ENCODE measurements around the gene GCC2. TPM values are rescaled to one million over a fixed set of nuclear protein-coding genes. Genes with fewer than 3 reads are reported as not detected.

The GCC2 gene
- total and polyA plus RNA-seq, 9 of the 15 experiments (the other 6 are each of a cell fraction or from before 2014, with no cell fraction given): 11.4 to 35.7 (median 19.9) TPM

DNA sequence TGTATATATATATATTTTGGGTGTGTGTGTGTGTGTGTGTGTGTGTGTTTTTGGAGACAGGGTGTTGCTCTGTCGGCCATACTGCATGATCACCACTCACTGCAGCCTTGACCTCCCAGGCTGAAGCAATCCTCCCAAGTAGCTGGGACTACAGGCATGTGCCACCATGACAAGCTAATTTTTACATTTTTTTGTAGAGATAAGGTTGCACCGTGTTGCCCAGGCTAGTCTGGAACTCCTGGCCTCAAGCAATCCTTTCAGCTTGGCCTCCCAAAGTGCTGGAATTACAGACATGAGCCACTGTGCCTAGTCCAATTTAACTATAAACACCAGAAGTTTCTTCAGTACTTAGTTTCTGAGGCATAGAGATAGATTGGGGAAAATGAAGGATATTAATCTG, 103.6 kb downstream of the GCC2 start:
- DNase-seq (ENCODE audit: extremely low read depth in 1 of 4, low spot score in 3 of 4) (peak in 1 of 4 experiments; percentile 18), FAIRE-seq (no peak), ATAC-seq (peak; percentile 59)
- CTCF ChIA-PET (ENCODE audit: low intra/inter-chr PET ratio): no interaction called here
- 29% methylated on average over 2 of the region's 2 CpGs for WGBS (ENCODE audit: insufficient coverage, low coverage, missing lambda C conversion rate)
- Histone ChIP-seq H3K9ac (ENCODE audit: insufficient read depth in 1 of 2, low read depth in 2 of 2, low read length in 2 of 2) (no peak overlapping the region), H3K4me2 (ENCODE audit: insufficient read depth, low read length) (no peak overlapping the region), H3K4me1 (replicated peaks in 1 of 2; ENCODE audit: control insufficient read depth in 2 of 2, insufficient read depth in 2 of 2, low read length in 2 of 2) (peaks cover 5 to 14% of the 10 kb centered on the region in 2 experiments; a peak in 2 of 5 replicates), H3K9me1 (ENCODE audit: control insufficient read depth, insufficient read depth, low read length) (no peaks in the 10 kb centered on the region), H3K4me3 (no peak overlapping the region), H3K27me3 (ENCODE audit: control insufficient read depth in 2 of 2, insufficient read depth in 2 of 2, low read length in 2 of 2) (no peaks in the 10 kb centered on the region), H3K79me2 (ENCODE audit: control insufficient read depth, insufficient read depth, low read length) (peaks cover 70% of the 10 kb centered on the region), H2AFZ (ENCODE audit: low read depth, low read length) (no peak overlapping the region), H3K27ac (ENCODE audit: extremely low read depth, low read depth, low read length) (no peak overlapping the region), H3K9me3 (replicated peaks; ENCODE audit: control insufficient read depth, insufficient read depth, low read depth, low read length) (no peaks in the 10 kb centered on the region), H4K20me1 (replicated peaks; ENCODE audit: control insufficient read depth, insufficient read depth, low read length) (no peaks in the 10 kb centered on the region; the same call in none of the 2 replicates), H3K36me3 (ENCODE audit: control insufficient read depth, insufficient read depth, low read length) (no peaks in the 10 kb centered on the region; the same call in 2 of the 3 replicates)
- in situ Hi-C loops (cut with MboI) (no loop called here), intact Hi-C loops (cut with micrococcal nuclease) (no loop called here)
- TF ChIP-seq YY1 (IDR thresholded peaks at IDR 0.05; ENCODE audit: borderline replicate concordance in 1 of 3, control insufficient read depth in 1 of 3, extremely low read depth in 1 of 3, insufficient read depth in 3 of 3, insufficient read length in 1 of 3, insufficient replicate concordance in 2 of 3, low read depth in 1 of 3, low read length in 2 of 3): peak in 1 of 3 experiments; percentile 28
- TF ChIP-seq, protein P1, sequence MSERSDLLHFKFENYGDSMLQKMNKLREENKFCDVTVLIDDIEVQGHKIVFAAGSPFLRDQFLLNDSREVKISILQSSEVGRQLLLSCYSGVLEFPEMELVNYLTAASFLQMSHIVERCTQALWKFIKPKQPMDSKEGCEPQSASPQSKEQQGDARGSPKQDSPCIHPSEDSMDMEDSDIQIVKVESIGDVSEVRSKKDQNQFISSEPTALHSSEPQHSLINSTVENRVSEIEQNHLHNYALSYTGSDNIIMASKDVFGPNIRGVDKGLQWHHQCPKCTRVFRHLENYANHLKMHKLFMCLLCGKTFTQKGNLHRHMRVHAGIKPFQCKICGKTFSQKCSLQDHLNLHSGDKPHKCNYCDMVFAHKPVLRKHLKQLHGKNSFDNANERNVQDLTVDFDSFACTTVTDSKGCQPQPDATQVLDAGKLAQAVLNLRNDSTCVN (CRISPR knock-in tag; IDR thresholded peaks at IDR 0.05): no peak
- no TSS peak for BruUV-seq (replicated peaks)
- POLR2A ChIA-PET: interaction anchor here (0.9 to 1.2 kb wide), 2 partner anchors 10 to 17 kb away, joined by 3 to 4 read pairs; no protein-coding TSS in a partner anchor
